Measurements from ENCODE around the gene HES4.
"Not testable (repeated sequence)": the region's sequence is repeated elsewhere in the genome, so short reads cannot be mapped to it uniquely, and the experiment has no call there.

HES4 gene

GRCh38 chr1:995665-996633, 3.9 kb downstream of the HES4 start:
- 65 to 67% methylated on average over 15 of the region's 30 CpGs for WGBS, 2 experiments (ENCODE audit: insufficient coverage in 2 of 2)
- no peaks in the 10 kb centered on the region for H3K36me3 ChIP-seq (ENCODE audit: control insufficient read depth, insufficient read depth, low read length)
- H3K4me1 ChIP-seq (ENCODE audit: control insufficient read depth, insufficient read depth, low read length, poor library complexity, severe bottlenecking): peaks cover 7% of the 10 kb centered on the region
- H3K9me3 ChIP-seq (ENCODE audit: control insufficient read depth, low read length): peaks cover 10% of the 10 kb centered on the region
- no peak overlapping the region for H3K27ac ChIP-seq (ENCODE audit: low read depth, low read length, severe bottlenecking)
- H3K4me3 ChIP-seq (ENCODE audit: extremely low read depth, insufficient read depth, low read length, poor library complexity, severe bottlenecking): no peak overlapping the region

DNA sequence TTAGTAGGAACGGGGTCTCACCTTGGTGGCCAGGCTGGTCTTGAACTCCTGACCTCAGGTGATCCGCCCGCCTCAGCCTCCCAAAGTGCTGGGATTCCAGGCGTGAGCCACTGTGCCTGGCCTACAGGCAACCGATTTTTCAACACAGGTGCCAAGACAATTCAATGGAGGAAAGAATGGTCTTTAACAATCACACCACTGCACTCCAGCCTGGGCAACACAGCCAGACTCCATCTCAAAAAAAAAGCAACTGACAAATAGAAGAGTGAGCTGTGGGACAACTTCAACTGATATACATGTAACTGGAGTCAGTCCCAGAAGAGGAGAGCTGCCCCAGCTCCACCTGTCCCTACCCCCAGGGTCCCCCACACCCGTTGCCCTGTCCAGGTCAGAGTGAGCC, 5.4 kb downstream of the HES4 start:
- not testable (repeated sequence) for H3K4me1 ChIP-seq (ENCODE audit: control insufficient read depth, insufficient read depth, low read length, poor library complexity, severe bottlenecking); H3K4me3 ChIP-seq (ENCODE audit: extremely low read depth, insufficient read depth, low read length, poor library complexity, severe bottlenecking); H3K27ac ChIP-seq (ENCODE audit: low read depth, low read length, severe bottlenecking); H3K36me3 ChIP-seq (ENCODE audit: control insufficient read depth, insufficient read depth, low read length)
- H3K9me3 ChIP-seq (ENCODE audit: control insufficient read depth, low read length): peaks cover 10% of the 10 kb centered on the region
- WGBS, 2 experiments (ENCODE audit: insufficient coverage in 2 of 2): 93 to 97% methylated on average over 5 to 6 of the region's 6 CpGs

DNA sequence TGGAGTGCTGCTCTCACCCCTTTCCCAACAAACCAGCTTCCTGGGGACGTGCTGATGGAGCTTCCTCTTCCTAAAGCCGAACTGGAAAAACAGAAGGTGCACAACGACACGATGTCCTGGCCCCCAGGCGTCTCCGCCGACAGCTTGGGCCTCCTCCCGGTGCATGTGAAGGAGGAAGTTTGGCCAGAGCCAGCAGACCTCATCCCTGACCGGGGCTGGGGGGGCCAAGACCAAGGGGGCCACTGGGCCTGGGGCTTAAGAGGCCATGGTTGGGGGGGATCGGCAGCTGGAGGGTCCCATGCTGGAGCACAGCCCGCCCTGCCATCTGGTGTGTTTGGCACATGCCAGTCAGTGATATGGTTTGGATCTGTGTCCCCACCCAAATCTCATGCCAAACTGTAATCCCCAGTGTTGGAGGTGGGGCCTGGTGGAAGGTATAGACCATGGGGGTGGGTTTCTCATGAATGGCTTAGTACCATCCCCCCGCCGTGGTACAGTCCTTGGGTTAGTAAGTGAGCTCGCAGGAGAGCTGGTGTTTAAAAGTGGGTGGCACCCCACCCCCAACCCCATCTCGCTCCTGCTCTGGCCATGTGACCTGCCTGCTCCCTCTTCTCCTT, 6.4 kb downstream of the HES4 start:
- H3K36me3 ChIP-seq (ENCODE audit: control insufficient read depth, insufficient read depth, low read length): no peaks in the 10 kb centered on the region
- no peak overlapping the region for H3K27ac ChIP-seq (ENCODE audit: low read depth, low read length, severe bottlenecking)
- WGBS, 2 experiments (ENCODE audit: insufficient coverage in 2 of 2): 46 to 84% methylated on average over 3 to 12 of the region's 15 CpGs
- no peak overlapping the region for H3K4me3 ChIP-seq (ENCODE audit: extremely low read depth, insufficient read depth, low read length, poor library complexity, severe bottlenecking)
- H3K4me1 ChIP-seq (ENCODE audit: control insufficient read depth, insufficient read depth, low read length, poor library complexity, severe bottlenecking): peaks cover 7% of the 10 kb centered on the region
- peaks cover 10% of the 10 kb centered on the region for H3K9me3 ChIP-seq (ENCODE audit: control insufficient read depth, low read length)

DNA sequence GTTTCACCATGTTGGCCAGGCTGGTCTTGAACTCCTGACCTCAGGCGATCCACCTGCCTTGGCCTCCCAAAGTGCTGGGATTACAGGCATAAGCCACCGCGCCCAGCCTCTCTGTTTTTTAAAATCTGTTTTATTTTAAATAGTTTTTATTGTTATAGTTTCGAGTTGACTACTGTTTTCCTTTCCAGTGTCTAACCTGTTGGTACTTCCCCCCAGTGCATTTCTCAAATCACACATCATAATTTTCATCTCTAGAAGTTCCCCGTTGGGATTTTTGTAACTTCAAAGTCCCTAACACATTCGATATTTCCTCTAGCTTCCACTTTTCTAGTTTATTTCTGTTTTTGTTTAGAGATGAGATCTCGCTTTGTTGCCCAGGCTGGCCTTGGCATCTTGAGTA, 7.5 kb downstream of the HES4 start:
- 67 to 100% methylated on average over 1 of the region's 7 CpGs for WGBS, 2 experiments (ENCODE audit: insufficient coverage in 2 of 2)
- Histone ChIP-seq H3K36me3 (ENCODE audit: control insufficient read depth, insufficient read depth, low read length) (no peaks in the 10 kb centered on the region), H3K4me3 (ENCODE audit: extremely low read depth, insufficient read depth, low read length, poor library complexity, severe bottlenecking) (no peak overlapping the region), H3K9me3 (ENCODE audit: control insufficient read depth, low read length) (peaks cover 10% of the 10 kb centered on the region), H3K4me1 (ENCODE audit: control insufficient read depth, insufficient read depth, low read length, poor library complexity, severe bottlenecking) (peaks cover 1% of the 10 kb centered on the region), H3K27ac (ENCODE audit: low read depth, low read length, severe bottlenecking) (no peak overlapping the region)

GRCh38 chr1:991895-992294, 8.0 kb downstream of the HES4 start:
- Histone ChIP-seq H3K9me3 (ENCODE audit: control insufficient read depth, low read length) (peaks cover 10% of the 10 kb centered on the region), H3K4me1 (ENCODE audit: control insufficient read depth, insufficient read depth, low read length, poor library complexity, severe bottlenecking) (no peaks in the 10 kb centered on the region), H3K4me3 (ENCODE audit: extremely low read depth, insufficient read depth, low read length, poor library complexity, severe bottlenecking) (no peak overlapping the region), H3K36me3 (ENCODE audit: control insufficient read depth, insufficient read depth, low read length) (no peaks in the 10 kb centered on the region), H3K27ac (ENCODE audit: low read depth, low read length, severe bottlenecking) (no peak overlapping the region)
- WGBS, 2 experiments (ENCODE audit: insufficient coverage in 2 of 2): 91 to 95% methylated on average over 7 of the region's 10 CpGs

- not testable (repeated sequence) for H3K27ac ChIP-seq (ENCODE audit: low read depth, low read length, severe bottlenecking); H3K36me3 ChIP-seq (ENCODE audit: control insufficient read depth, insufficient read depth, low read length); H3K4me3 ChIP-seq (ENCODE audit: extremely low read depth, insufficient read depth, low read length, poor library complexity, severe bottlenecking); H3K4me1 ChIP-seq (ENCODE audit: control insufficient read depth, insufficient read depth, low read length, poor library complexity, severe bottlenecking)
- H3K9me3 ChIP-seq (ENCODE audit: control insufficient read depth, low read length): peaks cover 10% of the 10 kb centered on the region
- 88 to 97% methylated on average over 3 of the region's 6 CpGs for WGBS, 2 experiments (ENCODE audit: insufficient coverage in 2 of 2)
Observed at GRCh38 chr1:991275-991674, 8.6 kb downstream of the HES4 start.

GRCh38 chr1:988061-988460, 11.8 kb downstream of the HES4 start:
- peaks cover 10% of the 10 kb centered on the region for H3K9me3 ChIP-seq (ENCODE audit: control insufficient read depth, low read length)
- H3K4me3 ChIP-seq (ENCODE audit: extremely low read depth, insufficient read depth, low read length, poor library complexity, severe bottlenecking); H3K27ac ChIP-seq (ENCODE audit: low read depth, low read length, severe bottlenecking); H3K4me1 ChIP-seq (ENCODE audit: control insufficient read depth, insufficient read depth, low read length, poor library complexity, severe bottlenecking); H3K36me3 ChIP-seq (ENCODE audit: control insufficient read depth, insufficient read depth, low read length): not testable (repeated sequence)
- WGBS, 2 experiments (ENCODE audit: insufficient coverage in 2 of 2): 60 to 74% methylated on average over 4 of the region's 5 CpGs

GRCh38 chr1:985126-985525, 14.8 kb downstream of the HES4 start:
- Histone ChIP-seq H3K9me3 (ENCODE audit: control insufficient read depth, low read length) (no peaks in the 10 kb centered on the region), H3K4me3 (ENCODE audit: extremely low read depth, insufficient read depth, low read length, poor library complexity, severe bottlenecking) (no peak overlapping the region), H3K27ac (ENCODE audit: low read depth, low read length, severe bottlenecking) (no peak overlapping the region), H3K4me1 (ENCODE audit: control insufficient read depth, insufficient read depth, low read length, poor library complexity, severe bottlenecking) (no peaks in the 10 kb centered on the region), H3K36me3 (ENCODE audit: control insufficient read depth, insufficient read depth, low read length) (no peaks in the 10 kb centered on the region)
- 86 to 90% methylated on average over 13 of the region's 13 CpGs for WGBS, 2 experiments (ENCODE audit: insufficient coverage in 2 of 2)

DNA sequence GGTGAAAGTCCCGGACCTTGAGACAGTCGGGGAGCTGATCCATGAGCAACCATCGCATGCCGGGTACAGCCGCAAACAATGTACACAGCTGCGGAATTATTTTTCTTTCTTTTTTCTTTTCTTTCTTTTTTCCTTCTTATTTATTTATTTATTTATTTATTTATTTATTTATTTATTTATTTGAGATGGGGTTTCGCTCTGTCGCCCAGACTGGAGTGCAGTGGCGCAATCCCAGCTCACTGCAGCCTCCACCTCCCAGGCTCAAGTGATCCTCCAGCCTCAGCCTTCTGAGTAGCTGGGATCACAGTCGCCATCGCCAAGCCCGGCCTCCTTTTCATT, 15.5 kb downstream of the HES4 start:
- 11 to 64% methylated on average over 2 to 4 of the region's 12 CpGs for WGBS, 2 experiments (ENCODE audit: insufficient coverage in 2 of 2)
- no peaks in the 10 kb centered on the region for H3K9me3 ChIP-seq (ENCODE audit: control insufficient read depth, low read length)
- no peak overlapping the region for H3K4me3 ChIP-seq (ENCODE audit: extremely low read depth, insufficient read depth, low read length, poor library complexity, severe bottlenecking)
- H3K27ac ChIP-seq (ENCODE audit: low read depth, low read length, severe bottlenecking): no peak overlapping the region
- H3K4me1 ChIP-seq (ENCODE audit: control insufficient read depth, insufficient read depth, low read length, poor library complexity, severe bottlenecking): no peaks in the 10 kb centered on the region
- no peaks in the 10 kb centered on the region for H3K36me3 ChIP-seq (ENCODE audit: control insufficient read depth, insufficient read depth, low read length)

DNA sequence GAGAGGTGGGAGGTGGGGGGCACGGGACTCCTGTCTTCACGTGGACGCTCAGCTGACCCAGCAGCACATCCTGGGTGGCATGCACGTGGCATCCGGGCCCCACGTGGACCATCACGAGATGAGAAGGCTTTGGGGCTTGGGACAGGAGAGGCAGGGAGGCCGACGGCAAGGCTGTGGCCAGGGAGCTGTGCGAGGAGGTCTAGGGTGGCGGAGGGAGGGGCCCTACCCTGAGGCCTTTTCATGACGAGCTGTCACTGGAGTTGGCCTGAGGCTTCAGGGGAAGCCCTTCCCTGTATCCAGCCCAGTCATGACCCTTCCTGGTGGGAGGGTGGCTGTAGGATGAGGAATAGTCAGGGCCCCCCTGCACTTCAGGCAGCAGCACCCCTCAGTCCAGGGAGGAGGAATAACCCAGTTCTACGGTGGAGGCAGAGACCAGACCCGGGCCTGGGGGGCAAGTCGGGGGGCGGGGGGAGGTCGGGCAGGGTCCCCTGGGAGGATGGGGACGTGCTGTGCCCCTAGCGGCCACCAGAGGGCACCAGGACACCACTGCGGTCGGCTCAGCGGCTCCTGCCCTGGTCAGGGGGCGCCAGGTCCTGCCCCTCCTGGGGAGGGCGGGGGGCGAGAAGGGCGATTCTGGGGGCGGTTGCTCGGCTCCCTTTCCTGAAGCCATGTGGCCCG, 16.0 kb downstream of the HES4 start:
- H3K36me3 ChIP-seq (ENCODE audit: control insufficient read depth, insufficient read depth, low read length): no peaks in the 10 kb centered on the region
- H3K4me1 ChIP-seq (ENCODE audit: control insufficient read depth, insufficient read depth, low read length, poor library complexity, severe bottlenecking): no peaks in the 10 kb centered on the region
- no peak overlapping the region for H3K4me3 ChIP-seq (ENCODE audit: extremely low read depth, insufficient read depth, low read length, poor library complexity, severe bottlenecking)
- H3K27ac ChIP-seq (ENCODE audit: low read depth, low read length, severe bottlenecking): no peak overlapping the region
- 22 to 34% methylated on average over 16 to 19 of the region's 29 CpGs for WGBS, 2 experiments (ENCODE audit: insufficient coverage in 2 of 2)
- H3K9me3 ChIP-seq (ENCODE audit: control insufficient read depth, low read length): no peaks in the 10 kb centered on the region
